GM21423 (cell line): ENCODE measurements around the gene ME3.

Experiments used
- ATAC-seq: cut with Tn5 transposase; IDR thresholded peaks from one replicate; pipeline ENCODE4 v1.9.1; 2021; ENCODE audit warnings: mild to moderate bottlenecking, moderate library complexity; ENCODE audit not compliant: unreplicated experiment

Gene ME3

DNA sequence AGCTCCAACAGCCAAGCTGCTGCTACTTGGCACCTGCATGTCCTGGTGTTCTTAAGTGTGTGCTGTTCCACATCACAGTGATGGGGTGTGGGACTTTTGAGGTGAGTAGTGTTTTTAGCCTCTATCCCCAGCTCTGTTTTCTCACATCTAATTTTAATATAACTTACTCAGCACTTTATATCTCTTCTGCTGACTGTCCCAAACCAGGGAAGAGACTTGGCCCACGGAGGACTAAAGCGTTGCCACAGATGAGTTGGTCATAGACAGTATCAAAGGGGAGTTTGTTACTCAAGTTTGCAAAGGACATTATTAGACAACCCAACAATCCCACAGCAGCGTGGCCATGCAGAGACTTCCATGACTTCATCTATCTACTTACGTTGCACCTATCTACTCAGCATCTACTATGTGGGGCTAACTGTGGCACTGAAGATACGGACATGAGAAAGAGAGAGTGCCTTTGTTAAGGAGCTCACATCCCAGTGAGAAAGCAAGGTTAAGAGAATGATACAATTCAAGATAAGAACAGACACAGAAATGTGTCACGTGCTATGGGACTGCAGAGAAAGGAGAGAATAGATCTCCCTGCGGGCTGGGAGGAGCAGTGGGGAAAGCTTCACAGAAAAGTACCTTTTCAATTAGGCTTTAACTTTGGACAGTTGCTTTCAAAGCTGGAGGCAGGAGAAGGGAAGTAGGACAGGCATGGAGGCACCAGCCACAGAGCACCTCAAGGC is 82.4 kb downstream of the ME3 start:
- ATAC-seq, result no peak

- ATAC-seq, result no peak
Measured at GRCh38 chr11:86589204-86589603, 83.2 kb downstream of the ME3 start.

DNA sequence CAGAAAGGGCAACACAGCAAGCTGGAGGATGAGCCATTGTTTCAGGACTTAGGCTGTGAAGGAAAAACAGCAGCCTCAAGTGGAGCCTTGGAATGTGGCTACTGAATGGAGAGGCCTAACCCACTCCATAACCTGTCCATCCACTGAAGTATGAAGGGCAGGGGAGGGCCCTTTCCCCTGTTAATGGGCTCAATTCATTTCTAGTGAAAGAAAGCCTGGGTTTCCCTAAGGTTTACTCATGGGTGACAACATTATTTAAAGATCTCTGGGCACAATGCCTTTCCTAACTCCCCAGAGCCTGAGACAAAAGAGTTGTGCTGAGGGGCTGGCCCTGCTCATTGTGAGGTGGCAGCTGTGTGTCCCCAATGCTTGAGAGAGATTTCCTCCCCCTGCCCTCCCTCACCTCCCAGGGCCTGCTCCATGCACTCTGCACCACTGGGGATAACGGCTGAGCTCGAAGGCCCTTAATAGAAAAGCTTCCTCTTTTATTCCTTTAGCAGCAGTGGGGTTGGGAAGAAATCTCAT is 83.8 kb downstream of the ME3 start:
- no peak for ATAC-seq

GRCh38 chr11:86587264-86588193 is 84.9 kb downstream of the ME3 start:
- ATAC-seq, result no peak

DNA sequence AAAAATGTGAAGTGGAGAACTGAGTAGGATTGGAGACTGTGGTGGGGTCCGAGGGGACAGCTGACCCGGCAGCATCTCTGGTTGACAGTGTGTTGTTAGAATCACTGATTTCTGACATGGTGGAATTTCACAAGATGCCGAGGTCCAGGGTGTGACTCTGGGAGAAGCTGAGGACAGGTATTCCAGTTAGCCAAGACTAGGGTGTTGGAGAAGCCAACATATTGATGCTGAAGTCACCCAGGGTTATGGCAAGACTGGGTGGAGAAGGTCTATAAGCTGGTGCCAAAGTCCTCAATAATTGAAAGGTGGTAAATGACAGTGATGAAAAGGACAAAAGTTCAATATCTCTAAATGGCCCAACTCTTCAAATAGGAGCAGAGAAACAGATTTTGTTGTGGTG is 86.1 kb downstream of the ME3 start:
- ATAC-seq, result no peak

DNA sequence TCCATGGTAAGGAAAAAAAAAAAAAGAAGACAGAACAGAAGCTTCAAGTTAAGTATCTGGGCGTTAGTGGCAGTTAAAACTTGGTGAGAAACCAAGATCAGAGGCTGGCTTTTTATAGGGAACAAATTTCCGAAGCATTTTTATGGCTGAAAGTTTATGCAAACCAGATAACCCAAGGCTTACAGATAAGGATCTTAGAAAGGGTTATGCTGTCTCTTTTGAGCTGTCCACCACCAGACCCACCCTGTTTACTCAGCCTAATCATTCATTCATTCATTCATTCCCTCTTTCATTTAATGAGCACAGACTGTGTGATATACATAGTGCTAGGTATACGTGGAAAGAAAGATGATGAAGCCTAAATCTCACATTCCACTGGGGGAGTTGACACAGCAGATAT is 89.5 kb downstream of the ME3 start:
- no peak for ATAC-seq

GRCh38 chr11:86580535-86580934 is 91.9 kb downstream of the ME3 start:
- ATAC-seq, result no peak

- no peak for ATAC-seq
Measured at GRCh38 chr11:86579406-86579731, 93.0 kb downstream of the ME3 start.

- ATAC-seq, result no peak
Measured at GRCh38 chr11:86578727-86579405, 93.5 kb downstream of the ME3 start.

GRCh38 chr11:86577644-86578636 is 94.5 kb downstream of the ME3 start:
- no peak for ATAC-seq

- no peak for ATAC-seq
Measured at GRCh38 chr11:86576946-86577624, 95.3 kb downstream of the ME3 start.

GRCh38 chr11:86575927-86576326 is 96.5 kb downstream of the ME3 start:
- no peak for ATAC-seq

GRCh38 chr11:86575208-86575855 is 97.1 kb downstream of the ME3 start:
- ATAC-seq, result no peak

DNA sequence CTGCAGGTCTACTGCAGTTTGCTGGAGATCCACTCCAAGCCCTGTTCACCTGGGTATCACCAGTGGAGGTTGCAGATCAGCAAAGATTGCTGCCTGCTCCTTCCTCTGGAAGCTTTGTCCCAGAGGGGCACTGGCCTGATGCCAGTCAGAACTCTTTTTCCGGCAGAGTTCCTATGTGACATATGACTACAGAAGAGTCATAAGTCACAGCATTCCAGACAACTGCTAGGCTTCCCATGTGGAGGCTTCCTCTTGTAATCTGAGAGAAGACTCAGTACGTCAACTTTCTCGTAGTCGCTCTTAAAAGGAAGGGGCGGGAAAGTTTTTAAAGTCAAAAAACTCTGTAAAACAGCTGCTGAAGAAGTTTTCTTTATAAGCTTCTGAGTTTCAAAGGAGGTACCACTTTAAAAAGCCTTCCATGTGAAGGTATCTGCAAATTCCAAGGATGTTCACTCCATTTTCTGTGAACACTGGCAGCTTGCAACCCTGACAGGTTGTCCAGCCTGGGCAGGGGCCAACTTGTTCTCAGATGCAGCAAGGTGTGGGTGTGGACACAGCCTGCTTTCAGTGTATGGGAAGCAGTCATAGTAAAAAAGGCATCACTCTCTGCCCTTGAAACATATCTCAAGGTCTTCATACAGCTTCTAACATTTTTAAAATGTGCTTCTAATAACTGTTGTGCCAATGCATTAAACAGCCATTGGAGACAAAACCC is 97.8 kb downstream of the ME3 start:
- ATAC-seq, result no peak

DNA sequence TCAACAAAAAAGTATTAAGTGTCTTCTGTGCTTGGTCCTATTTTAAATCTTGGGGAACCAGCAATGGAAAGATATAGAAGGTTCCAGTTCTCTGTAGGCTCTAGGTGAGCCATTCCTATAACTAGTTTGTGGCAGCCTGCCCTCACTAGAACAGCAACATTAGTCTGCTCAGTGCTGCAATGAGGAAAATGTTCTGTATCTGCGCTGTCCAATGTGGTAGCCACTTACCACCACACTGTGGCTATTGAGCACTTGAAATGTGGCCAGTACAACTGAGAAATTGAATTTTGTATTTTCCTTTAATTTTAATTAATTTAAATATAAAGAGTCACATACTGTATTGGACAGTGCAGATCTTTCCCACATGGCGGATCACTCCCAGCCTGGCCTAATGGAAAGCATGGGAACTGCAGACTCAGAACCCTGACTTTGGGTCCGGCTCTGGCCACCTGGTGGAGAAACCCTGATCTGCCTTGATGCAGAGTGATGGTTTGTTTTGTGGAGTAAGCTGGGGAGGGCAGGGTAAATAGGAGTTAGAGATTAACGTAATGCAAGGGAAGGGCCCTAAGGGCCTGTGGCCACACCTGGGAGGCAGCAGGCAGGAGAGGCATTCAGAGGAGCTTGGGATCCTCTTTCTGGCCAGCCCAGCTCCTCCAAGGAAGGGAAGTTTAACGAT is 101.0 kb downstream of the ME3 start:
- ATAC-seq, result no peak

DNA sequence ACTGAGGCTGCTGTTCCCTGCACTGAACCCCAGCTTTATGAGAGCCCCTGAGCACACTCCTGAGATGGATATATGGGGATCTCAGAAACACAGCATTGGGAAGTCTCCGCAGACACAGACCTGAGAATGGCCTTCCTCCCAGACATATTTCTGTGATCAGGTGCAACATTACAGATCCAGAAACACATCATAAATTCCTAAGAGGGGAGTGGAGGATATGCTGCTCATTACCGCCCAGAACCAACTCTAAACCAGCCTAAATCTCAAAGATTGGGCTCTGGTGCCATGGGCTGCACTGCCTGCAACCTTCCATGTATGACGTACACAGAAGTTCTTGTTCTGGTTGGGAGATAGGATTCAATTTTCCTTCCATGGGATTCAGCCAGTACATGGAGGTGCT is 102.0 kb downstream of the ME3 start:
- ATAC-seq, result no peak

GRCh38 chr11:86570020-86570419 is 102.4 kb downstream of the ME3 start:
- no peak for ATAC-seq

- ATAC-seq, result no peak
Measured at GRCh38 chr11:86569109-86569508, 103.3 kb downstream of the ME3 start.
